Activated CD8-positive, alpha-beta memory T cell treated with anti-CD3 and anti-CD28 coated beads, Interleukin-2, amount 50 U/mL, for 1 hour (primary cell): Measurements from ENCODE around the gene INHBB.
"Not testable (repeated sequence)": the region's sequence is repeated elsewhere in the genome, so short reads cannot be mapped to it uniquely, and the experiment has no call there.

Source experiments
- DNase-seq: peaks from one replicate; pipeline ENCODE4 v3.0.0-alpha.2; 2020; ENCODE audit errors: extremely low read depth

The INHBB gene

DNA sequence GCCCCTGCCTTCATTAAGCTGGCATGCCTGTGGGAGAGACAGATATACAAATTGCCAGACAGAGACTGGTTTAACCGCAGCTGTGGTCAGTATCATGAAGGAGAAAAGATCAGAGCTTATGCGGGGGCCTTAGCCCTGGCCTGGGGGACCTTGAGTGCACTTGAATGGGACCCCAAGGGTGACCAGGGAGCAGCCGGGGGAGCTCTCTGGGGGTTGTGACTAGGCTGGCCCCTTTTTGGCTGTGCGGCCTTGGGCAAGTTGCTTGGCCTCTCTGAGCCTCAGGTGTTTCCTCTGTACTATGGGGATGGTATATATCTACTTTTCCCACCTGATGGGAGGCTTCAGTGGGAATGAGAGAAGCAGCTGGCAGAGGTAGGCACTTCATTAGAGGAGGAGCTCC is 35.7 kb downstream of the INHBB start:
- no peak for DNase-seq

DNA sequence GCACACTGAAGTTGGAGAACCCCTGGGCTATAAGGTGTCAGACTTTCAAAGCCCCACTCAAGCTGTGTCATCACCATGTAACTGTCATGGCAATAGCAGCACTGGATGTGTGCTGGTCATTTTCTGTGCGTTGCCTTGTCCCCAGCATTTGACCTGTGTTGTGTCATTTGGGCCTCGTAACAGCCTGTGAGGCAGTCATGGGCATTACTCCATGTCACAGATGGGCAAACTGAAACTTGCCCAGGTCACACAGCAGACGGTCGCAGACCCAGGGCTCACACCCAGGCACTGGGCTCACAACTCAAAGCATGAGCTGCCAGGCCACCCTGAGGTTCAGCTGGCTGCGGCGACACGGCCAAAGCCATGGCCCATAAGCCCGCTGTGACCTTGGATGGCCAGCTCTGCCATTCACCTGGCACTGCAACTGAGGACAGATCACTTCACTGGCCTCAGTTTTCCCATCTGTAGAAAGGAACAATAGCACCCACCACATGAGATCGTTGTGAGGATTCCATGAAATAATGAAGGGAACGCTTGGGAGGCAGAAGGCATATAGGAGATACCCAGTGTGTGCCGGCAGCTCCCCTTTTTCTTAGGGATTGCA is 36.7 kb downstream of the INHBB start:
- DNase-seq, result no peak

GRCh38 chr2:120383191-120383590 is 37.3 kb downstream of the INHBB start:
- no peak for DNase-seq

DNA sequence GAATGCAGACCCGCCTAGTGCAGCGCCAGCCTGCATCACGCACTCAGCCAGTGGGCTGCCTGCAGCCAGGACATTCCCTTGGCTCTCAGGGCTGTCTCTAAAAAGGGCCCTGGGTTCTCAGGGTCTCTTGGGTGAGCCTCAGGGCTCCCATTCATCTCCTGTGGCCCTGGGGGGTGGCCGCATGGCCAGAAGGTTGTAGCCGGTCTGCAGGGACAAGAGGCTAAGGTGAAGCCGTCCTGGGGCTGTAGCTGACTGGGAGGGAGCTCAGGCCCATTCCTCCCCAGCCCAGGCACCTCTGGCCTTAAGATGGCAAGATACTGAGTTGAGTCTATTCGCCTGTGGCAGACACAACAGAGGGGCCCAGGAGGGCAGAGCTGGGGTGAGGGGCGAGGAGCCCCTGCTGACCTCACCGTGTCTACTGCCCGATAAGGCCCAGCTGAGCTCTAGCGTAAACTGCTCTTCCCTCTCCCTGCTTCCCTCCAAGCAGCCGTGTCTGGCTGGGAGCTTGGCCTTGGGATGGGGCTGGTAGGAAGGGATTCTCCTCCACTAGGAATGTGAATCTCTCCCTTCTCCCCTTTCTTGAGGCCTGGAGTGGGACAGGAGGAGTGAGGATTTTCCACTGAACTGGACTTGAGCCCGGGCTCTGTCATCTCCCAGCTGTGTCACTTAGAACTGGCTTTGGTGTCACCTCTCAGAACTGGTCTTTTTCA is 37.9 kb downstream of the INHBB start:
- DNase-seq, result no peak

GRCh38 chr2:120384486-120385354 is 38.8 kb downstream of the INHBB start:
- no peak for DNase-seq

- no peak for DNase-seq
These were observed 39.6 kb downstream of the INHBB start for GRCh38 chr2:120385355-120386127.

DNA sequence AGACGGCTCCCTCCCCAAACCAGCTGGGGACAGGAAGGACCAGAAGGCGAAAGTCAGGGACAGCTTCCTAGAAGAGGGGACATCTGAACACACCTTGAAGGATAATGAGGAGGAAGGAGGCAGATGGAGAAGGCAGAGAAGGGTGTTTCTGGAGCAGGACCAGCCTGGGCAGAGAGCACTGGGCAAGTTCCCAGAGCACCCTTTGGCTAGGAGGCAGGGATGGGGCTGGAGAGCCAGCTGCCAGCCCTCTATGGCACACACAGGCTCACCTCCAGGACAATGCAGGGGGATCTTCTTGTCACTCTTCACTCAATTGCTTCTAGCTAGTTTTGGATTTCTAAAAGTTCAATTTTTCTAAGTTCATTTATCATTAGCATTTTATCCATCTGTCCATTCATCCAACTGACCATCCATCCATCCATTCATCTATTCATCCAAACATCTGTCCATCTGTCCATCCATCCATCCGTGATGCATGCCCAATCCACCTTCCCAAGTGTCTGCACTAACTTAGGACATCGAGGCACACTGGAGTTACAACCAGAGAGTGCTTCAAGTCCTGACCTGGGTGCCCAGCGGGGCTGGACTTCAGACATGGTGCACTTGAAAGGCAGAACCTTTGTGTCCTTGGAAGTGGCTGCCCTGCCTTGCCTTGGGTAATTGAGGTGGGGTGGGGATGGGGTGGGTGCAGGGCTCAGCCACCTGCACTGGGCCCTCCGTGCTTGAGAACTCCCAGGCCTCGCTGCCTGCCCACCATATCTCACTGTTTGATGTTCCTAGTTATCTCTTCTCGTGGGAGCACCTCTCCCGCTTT is 42.5 kb downstream of the INHBB start:
- DNase-seq, result no peak

DNA sequence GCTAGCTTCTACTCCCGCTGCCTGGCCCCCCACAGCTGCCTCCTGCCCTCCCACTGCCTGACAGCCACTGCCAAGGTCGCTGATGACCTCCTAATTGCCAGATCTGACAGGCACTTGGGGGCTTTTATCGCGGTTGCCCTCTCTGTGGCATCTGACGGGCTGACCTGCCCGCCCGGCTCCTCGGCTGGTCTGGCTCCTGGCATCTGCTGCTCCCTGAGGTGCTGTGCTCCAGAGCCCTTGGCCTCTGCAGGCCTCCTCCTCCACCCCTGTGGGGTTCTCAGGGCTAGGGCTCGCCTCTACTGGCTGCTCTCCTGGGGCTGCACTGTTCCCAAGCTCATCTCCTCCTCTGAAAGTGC is 43.1 kb downstream of the INHBB start:
- DNase-seq, result no peak

DNA sequence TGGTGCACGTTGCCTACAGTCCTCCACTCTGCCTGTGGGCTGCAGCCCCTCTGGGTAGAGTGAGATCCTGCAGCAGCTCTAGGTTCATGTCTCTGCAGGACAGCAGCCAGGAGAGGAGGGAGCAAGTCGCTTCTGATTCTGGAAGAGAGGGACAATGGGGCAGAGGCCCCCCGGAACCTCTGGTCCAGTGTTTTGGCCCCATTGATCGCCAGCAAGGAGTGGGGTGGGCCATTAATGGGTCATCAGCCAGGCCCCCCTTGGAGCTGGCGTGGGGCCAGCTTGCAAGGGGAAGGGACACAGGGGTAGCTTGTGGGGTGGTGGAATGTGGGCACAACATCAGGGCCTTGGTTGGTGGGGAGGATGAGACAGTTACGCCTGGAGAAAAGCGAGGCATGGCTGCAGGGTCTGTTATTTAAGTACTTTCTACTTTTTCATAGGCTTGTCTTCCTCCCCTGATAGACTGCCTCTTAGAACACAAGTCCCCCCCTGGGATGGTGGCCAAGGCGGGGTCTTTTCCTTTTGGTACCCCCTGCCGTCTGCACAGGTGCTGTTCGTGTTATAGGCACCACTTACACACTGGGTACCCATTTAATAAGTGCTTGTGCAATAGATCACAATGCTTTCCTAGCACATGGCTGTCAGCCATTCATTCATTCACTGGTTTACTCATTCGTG is 44.6 kb downstream of the INHBB start:
- no peak for DNase-seq

GRCh38 chr2:120391382-120391781 is 45.4 kb downstream of the INHBB start:
- DNase-seq, result not testable (repeated sequence)

GRCh38 chr2:120391911-120392665 is 46.2 kb downstream of the INHBB start:
- no peak for DNase-seq

GRCh38 chr2:120392923-120393322 is 47.0 kb downstream of the INHBB start:
- no peak for DNase-seq

DNA sequence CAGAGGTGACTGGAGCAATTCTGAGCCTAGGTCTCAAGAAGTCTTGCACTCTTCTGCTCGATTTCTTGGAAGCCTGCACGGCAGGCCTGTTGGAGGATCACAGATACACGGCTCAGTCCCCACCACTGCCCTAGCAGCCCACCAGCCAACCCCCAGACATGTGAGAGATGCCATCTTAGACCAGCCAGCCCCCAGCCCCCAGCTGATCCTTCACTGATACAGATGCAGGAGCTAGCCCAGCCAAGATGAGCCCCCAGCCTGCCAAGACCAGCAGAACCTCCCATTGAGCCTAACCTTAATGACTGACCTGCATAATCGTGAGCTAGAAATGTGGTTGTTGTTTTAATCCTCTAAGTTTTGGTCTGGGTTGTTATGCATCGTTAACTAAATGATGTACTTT is 47.5 kb downstream of the INHBB start:
- DNase-seq, result no peak

GRCh38 chr2:120394764-120395163 is 48.8 kb downstream of the INHBB start:
- DNase-seq, result no peak

- no peak for DNase-seq
These were observed 49.5 kb downstream of the INHBB start for GRCh38 chr2:120395221-120396012.

- DNase-seq, result no peak
These were observed 50.3 kb downstream of the INHBB start for GRCh38 chr2:120396013-120396860.

DNA sequence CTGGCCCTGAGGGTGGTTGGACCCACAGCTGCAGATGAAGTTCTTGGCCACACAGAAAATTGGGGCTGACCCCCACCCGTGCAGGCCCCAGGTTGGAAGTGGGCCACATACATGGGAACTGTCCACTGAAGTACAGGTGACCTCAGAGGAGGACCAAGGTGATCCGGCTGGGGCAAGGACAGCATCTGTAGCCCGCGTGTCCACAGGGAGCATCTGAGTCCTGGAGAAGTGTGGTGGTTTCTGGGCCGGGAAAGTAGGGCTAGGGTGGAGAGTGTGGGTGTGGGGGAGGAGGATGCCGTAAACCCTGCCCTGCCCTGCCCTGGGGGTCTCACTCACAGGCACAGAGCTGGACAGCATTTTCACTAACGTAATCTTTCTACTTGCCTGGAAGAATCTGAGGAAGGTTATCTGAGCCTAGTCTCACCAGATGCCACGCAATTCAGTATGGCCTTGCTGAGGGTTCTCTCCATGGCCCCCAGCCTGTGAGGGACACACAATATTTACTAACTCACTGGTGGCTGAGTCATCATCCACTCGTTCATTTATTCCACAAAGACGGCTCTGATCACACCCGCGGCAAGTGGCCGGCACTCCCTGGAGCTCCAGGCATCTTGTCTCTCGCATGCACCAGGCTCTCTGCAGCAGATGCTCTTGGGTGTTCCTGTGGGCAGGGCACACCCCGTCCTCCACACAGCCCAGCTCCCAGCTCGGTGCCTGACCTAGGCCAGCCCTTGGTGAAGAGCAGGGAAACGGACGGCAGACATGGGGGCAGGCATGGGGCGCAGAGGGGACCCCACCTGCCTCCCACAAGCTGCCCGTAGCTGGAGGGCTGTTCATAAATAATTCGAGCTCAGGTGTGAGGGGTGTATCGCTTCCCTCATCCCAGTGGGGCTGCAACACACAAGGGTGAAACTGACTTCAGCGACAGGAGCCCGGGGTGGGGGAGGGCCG is 51.2 kb downstream of the INHBB start:
- no peak for DNase-seq
